ENCODE measurements around the gene ZFPM1.
A peak's percentile ranks its signal among the peaks of the same experiment; 100 is the strongest.

The ZFPM1 gene

GRCh38 chr16:88549671-88550245 lies 96.7 kb downstream of the ZFPM1 start:
- DNase-seq, result no peak

GRCh38 chr16:88550246-88550661 lies 97.2 kb downstream of the ZFPM1 start:
- DNase-seq, result no peak

GRCh38 chr16:88552166-88552565 lies 99.1 kb downstream of the ZFPM1 start:
- no peak for DNase-seq

- no peak for DNase-seq
Measured at GRCh38 chr16:88552815-88553214, 99.7 kb downstream of the ZFPM1 start.

- no peak for DNase-seq
Measured at GRCh38 chr16:88553739-88554138, 100.7 kb downstream of the ZFPM1 start.

- DNase-seq, result no peak
Measured at GRCh38 chr16:88554711-88555264, 101.7 kb downstream of the ZFPM1 start.

- no peak for DNase-seq
Measured at GRCh38 chr16:88556294-88556988, 103.4 kb downstream of the ZFPM1 start.

- DNase-seq, result peak; percentile 72
Measured at GRCh38 chr16:88558457-88559442, 105.7 kb downstream of the ZFPM1 start.

- DNase-seq, result no peak
Measured at GRCh38 chr16:88560714-88561484, 107.8 kb downstream of the ZFPM1 start.

GRCh38 chr16:88561485-88562359 lies 108.6 kb downstream of the ZFPM1 start:
- DNase-seq, result no peak

- no peak for DNase-seq
Measured at GRCh38 chr16:88566158-88566557, 113.1 kb downstream of the ZFPM1 start.

- DNase-seq, result no peak
Measured at GRCh38 chr16:88568710-88569613, 115.9 kb downstream of the ZFPM1 start.

- no peak for DNase-seq
Measured at GRCh38 chr16:88569614-88569984, 116.5 kb downstream of the ZFPM1 start.

- DNase-seq, result peak; percentile 77
Measured at GRCh38 chr16:88569985-88570690, 117.1 kb downstream of the ZFPM1 start, which contains the start of gene ZC3H18. TSS of gene ZC3H18 (plus strand) at chr16:88570403. CDS start at chr16:88577124, 6,721 bp downstream.

GRCh38 chr16:88570691-88571092 lies 117.6 kb downstream of the ZFPM1 start:
- DNase-seq, result no peak

GRCh38 chr16:88575251-88575650 lies 122.2 kb downstream of the ZFPM1 start:
- no peak for DNase-seq

GRCh38 chr16:88576307-88576706 lies 123.2 kb downstream of the ZFPM1 start:
- no peak for DNase-seq

GRCh38 chr16:88577166-88577565 lies 124.1 kb downstream of the ZFPM1 start:
- no peak for DNase-seq

All from DMS 273 treated with DMSO at 0.1 percent for 48 hours (cell line).